NCI-H1694 (cell line): ENCODE measurements around the gene DMBX1.

Experiments
- DNase-seq: peaks from one replicate; lab custom pipeline; 2025; lab: John Stamatoyannopoulos, UW

Gene DMBX1

GRCh38 chr1:46489638-46490405 is at the start of gene DMBX1:
Gene DMBX1 (plus strand): TSS chr1:46489836. CDS start chr1:46507011, 17,175 bp downstream.
- peak; percentile 2 for DNase-seq

DNA sequence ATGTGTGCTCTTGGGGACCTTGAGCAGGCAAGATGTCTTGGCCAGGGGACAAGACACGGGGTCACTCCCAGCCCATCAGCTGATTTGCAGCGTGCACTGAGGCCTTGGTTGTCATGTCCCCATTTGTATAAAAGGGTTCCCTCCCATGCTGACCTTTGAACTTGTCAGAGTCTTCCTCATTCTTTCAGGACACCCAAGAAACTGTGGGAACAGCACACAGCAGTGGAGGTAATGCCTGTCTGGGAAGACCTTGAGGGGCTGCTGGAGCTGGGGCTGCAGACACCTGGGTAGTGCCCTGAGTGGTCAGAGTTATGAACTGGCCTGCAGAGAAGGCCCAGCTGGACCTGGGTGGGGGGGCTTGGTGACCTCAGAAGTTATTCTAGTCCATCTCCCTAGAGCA is 49.2 kb upstream of the DMBX1 start:
- no peak for DNase-seq

- DNase-seq: peak; percentile 64
Observed at GRCh38 chr1:46442317-46443161, 47.1 kb upstream of the DMBX1 start.

DNA sequence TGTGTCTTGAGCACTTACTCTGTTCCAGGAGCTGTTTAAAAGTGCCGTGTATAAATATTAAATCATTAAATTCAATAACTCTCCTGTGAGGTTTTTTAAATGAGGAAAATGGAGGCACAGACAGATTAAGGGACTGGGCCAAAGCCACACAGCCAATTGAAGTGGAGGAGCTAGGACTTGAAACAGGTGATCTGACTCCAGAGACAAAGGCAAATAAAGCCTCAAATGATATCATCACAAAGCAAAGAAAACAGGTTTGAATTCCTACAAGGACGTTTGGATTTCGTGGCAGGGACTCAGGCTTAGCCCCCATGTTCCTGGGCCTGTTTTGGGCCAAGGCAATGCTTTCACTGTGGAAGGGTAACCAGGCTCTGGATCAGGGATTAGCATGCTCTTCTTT is 45.2 kb upstream of the DMBX1 start:
- DNase-seq: no peak

GRCh38 chr1:46445773-46446256 is 43.8 kb upstream of the DMBX1 start:
- DNase-seq: no peak

DNA sequence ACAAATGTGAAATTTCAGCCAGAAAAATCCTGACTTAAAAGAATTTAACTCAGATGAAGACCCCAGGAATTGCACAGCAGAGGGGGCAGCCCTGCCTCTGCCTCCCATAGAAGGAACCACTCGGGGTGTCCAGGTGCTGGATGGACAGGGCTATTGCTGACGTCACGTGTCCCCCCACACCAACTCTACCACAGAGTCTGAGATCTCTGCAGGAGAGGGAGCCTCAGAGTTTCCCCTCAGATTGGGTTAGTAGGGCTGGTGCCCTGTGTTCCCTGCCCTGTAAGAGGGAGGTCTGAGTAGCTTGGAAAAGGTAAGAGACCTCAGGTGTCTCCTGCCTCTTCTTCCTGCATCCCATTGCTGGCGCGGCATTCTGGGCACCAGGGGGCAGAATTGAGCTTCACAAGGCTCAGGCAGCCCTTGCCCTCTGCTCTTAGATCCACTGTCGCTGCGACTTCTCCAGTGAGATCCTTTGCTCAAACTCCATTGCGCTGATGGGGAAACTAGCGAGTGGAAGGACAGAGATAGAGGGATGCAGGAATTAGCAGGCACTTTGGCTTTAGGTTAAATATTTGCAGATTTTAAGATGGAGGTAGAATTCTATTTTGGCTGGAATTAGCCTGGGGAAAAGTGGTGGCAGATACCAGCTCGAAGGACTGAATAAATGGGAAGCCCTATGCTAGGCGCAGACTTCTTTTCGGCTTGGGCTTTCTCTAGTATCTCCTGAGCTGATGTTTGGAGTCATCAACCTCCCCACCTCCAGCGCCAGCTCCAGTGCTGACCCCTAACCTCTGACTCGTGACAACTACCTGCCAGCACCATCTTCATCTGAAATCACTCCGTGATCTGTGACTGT is 42.8 kb upstream of the DMBX1 start:
- DNase-seq: peak; percentile 62

- DNase-seq: no peak
Observed at GRCh38 chr1:46447499-46448108, 42.0 kb upstream of the DMBX1 start.

DNA sequence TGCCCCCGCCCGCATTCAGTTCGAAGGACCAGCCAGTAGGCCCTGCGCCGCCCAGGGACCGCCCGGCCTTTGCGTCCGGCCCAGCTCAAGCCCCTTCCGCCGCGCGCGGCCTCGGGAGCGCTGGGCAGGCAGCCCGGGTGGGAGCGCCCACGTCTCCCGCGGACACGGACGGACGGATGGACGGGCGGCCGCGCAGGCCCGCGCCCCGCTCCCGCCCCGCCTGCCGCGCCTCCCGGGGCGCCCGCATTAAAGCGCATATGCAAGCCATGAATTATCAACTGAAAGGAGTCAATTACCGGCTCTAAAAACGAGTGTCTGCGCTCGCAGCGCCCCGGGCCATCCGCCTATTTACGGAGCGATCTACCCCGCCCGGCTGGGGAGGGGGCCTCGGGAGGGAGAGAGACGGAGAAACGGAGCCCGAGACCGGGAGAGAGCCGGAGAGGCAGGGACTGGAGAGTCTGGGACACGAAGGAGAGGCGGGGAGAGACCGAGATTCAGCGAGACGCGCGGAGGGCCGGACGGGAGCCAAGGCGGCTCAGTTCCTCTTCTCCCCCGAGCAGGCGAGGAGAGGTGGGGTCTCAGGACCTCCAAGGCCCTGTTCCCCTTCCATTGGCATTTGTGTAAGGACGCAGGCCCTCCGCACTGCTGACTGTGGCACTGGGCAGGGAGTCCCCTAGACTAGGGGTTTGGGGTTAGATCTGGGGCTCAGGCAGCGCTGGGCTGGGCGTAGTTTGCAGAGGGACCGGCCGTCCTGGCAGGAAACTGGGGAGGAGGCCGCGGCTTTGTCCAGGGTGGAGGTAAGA is 41.3 kb upstream of the DMBX1 start:
- DNase-seq: no peak

GRCh38 chr1:46449223-46450159 is 40.1 kb upstream of the DMBX1 start:
- DNase-seq: no peak

DNA sequence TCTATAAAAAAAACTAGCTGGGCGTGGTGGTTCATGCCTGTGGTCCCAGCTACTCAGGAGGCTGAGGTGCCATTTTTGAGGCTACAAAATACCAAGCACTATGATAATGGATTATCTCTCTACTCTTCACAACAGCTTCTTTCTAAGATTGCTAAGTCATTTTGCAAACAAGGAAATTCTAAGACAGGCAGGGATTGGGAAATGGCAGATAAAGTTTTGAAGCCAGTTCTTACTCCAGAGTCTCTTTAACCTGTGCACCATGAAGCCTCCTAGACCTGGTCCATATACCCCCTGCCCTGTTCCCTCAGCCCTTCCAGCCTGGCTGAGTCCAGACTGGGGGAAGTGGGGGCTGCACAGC is 39.5 kb upstream of the DMBX1 start:
- no peak for DNase-seq

GRCh38 chr1:46451948-46452930 is 37.4 kb upstream of the DMBX1 start:
- no peak for DNase-seq

- no peak for DNase-seq
Observed at GRCh38 chr1:46452931-46453325, 36.7 kb upstream of the DMBX1 start.

- DNase-seq: no peak
Observed at GRCh38 chr1:46453449-46453848, 36.2 kb upstream of the DMBX1 start.

GRCh38 chr1:46455951-46456350 is 33.7 kb upstream of the DMBX1 start:
- DNase-seq: no peak

DNA sequence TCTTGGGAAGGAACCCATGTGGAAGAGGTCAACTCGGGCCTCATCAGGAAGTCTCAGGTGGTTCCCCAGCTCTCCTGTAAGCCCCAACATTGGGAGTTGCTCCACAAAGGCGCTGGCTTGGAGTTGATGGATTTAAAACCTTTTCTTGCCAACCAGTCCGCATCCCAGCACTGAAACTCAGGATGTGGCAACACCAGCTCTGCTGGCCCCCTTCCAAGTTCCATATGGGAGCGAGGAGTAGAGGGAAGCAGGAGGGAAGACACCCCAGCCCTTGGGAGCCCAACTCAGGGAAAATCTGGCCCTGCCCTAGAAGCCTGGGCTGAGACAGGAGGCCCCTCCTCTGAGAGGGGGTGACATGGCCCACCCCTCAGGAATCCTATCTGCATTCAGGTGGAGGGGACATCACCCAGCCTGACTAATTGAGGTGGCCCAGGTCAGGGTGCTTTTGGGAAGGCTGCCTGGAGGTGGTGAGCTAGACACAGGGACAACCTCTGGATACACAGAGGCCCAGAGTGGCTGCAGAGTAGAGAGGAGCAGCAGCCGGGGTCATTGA is 33.1 kb upstream of the DMBX1 start:
- peak; percentile 3 for DNase-seq

DNA sequence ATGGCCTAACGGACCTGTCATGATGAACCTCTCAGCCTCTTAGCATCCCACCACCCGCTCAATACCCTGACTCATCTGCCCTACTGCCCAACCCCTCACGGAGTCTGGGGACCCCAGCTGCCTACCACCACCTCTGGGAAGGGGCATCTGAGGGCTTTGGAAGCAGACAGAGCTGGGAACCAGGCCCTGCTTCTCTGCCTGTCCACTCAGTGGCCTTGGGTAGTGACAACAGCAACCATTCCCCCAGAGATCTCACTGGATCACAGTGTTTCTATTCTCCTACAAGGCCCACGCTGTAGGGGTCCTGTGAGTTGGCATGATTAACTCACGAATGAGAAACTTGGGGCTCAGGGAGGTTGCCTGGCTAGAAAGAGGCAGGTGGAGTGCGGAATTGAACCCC is 32.5 kb upstream of the DMBX1 start:
- DNase-seq: no peak

DNA sequence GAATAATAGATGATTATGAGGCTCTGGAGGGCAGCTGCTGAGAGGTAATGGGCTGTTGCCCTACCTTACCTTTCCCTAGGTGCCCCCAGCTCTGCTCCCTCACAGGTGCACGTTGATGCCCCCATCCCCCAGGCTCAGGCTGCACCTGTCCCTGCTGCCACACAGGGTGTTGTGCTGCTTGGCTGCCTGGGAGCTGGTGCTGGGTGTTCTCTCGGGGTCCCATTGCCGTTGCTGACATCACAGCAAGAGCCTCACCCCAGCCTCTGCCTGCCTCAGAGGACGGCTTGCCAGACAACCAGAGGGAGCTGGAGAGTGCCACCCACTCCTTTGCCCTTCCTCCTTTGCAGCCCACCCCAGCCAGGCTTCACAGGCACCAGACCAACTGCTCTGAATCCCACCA is 31.4 kb upstream of the DMBX1 start:
- DNase-seq: no peak

DNA sequence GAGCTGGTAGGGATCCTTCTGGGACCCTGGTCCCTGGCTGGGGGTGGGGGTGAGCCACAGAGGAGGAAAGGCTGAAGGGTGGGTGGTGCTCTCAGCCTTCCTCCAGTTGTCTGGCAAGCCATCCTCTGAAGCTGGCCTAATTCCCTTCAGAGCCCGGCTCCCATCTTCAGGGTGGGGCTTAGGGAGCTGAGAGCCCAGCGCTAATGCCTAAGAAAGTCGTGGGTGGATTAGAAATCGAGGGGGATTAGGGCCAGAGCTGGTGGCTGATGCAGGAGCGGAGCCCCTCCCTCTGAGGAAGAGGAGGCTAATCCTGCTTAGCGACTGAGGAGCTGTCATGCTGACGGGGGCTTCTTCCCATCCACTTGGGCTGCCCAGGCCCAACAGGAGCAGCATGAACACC is 30.8 kb upstream of the DMBX1 start:
- no peak for DNase-seq
